Liver (tissue), 9 donors: ENCODE results near the gene GNB4. TPM values are rescaled to one million over a fixed set of nuclear protein-coding genes. Genes with fewer than 3 reads are reported as not detected.

ENCODE experiments used
- DNase-seq: peaks from one replicate; pipeline ENCODE4 v3.0.0-alpha.2; 2017; ENCODE audit warnings: low spot score
- H3K27ac ChIP-seq, 2 donors: one replicate each; pipeline ENCODE4 v1.7.0; 2013; ENCODE audit warnings: inconsistent platforms in 2 of 2, low read length in 2 of 2, control low read depth in 1 of 2, low read depth in 1 of 2, mild to moderate bottlenecking in 1 of 2
- H3K27me3 ChIP-seq, 4 donors: one replicate each; pipeline versions ENCODE4 v1.6.1 to v1.7.0; 2013; ENCODE audit warnings: low read length in 3 of 4, inconsistent platforms in 1 of 4, mild to moderate bottlenecking in 1 of 4, moderate library complexity in 1 of 4; ENCODE audit not compliant: control insufficient read depth in 4 of 4, insufficient read depth in 4 of 4
- H3K36me3 ChIP-seq, 4 donors: one replicate each; pipeline versions ENCODE4 v1.6.1 to v1.7.0; 2013; ENCODE audit warnings: low read length in 3 of 4, mild to moderate bottlenecking in 3 of 4, low read depth in 1 of 4, moderate library complexity in 1 of 4; ENCODE audit not compliant: control insufficient read depth in 4 of 4, insufficient read depth in 3 of 4
- H3K4me1 ChIP-seq, 4 donors: one replicate each; pipeline versions ENCODE4 v1.6.1 to v1.7.0; 2013; ENCODE audit warnings: low read length in 3 of 4, mild to moderate bottlenecking in 3 of 4, moderate library complexity in 1 of 4; ENCODE audit not compliant: control insufficient read depth in 4 of 4, insufficient read depth in 4 of 4
- H3K4me3 ChIP-seq, 3 donors: one replicate each; pipeline versions ENCODE4 v1.6.1 to v1.7.0; 2013; ENCODE audit warnings: low read length in 3 of 3, control low read depth in 1 of 3, low read depth in 1 of 3, mild to moderate bottlenecking in 1 of 3
- H3K9ac ChIP-seq, 2 donors: one replicate each; pipeline ENCODE4 v1.7.0; 2013; ENCODE audit warnings: low read length in 2 of 2, mild to moderate bottlenecking in 2 of 2, moderate library complexity in 2 of 2, control low read depth in 1 of 2, low read depth in 1 of 2
- H3K9me3 ChIP-seq, 4 donors: one replicate each; pipeline versions ENCODE4 v1.6.1 to v1.7.0; 2013; ENCODE audit warnings: low read length in 3 of 4; ENCODE audit not compliant: control insufficient read depth in 4 of 4
- FOXA1 ChIP-seq: IDR thresholded peaks from 2 replicates; pipeline ENCODE4 v1.6.1; 2016; ENCODE audit warnings: antibody characterized with exemption
- HNF4A ChIP-seq, 2 donors: conservative IDR thresholded peaks; 2 replicates each; pipeline ENCODE4 v1.6.1; 2016; ENCODE audit warnings: antibody characterized with exemption in 2 of 2, mild to moderate bottlenecking in 2 of 2
- HNF4G ChIP-seq: IDR thresholded peaks from 2 replicates; pipeline ENCODE4 v1.6.1; 2016; ENCODE audit warnings: antibody characterized with exemption
- NR2F2 ChIP-seq: IDR thresholded peaks from 2 replicates; pipeline ENCODE4 v1.6.1; 2016; ENCODE audit warnings: antibody characterized with exemption
- RAD21 ChIP-seq, 2 donors: IDR thresholded peaks; 2 replicates each; pipeline ENCODE4 v1.6.1; 2016; ENCODE audit warnings: antibody characterized with exemption in 2 of 2, mild to moderate bottlenecking in 2 of 2
- SP1 ChIP-seq: IDR thresholded peaks from 2 replicates; pipeline ENCODE4 v1.6.1; 2018; ENCODE audit warnings: antibody characterized with exemption, mild to moderate bottlenecking
- TAF1 ChIP-seq: conservative IDR thresholded peaks from 2 replicates; pipeline ENCODE4 v1.6.1; 2016; ENCODE audit warnings: antibody characterized with exemption, mild to moderate bottlenecking
- YY1 ChIP-seq: IDR thresholded peaks from 2 replicates; pipeline ENCODE4 v1.6.1; 2016; ENCODE audit warnings: antibody characterized with exemption, mild to moderate bottlenecking
- WGBS: extraction: QIAGEN DNeasy Blood & Tissue Kit; methylation state at CpG from one replicate; pipeline ENCODE4 v1.1.7; 2013; 5-methylcytosine and 5-hydroxymethylcytosine counted together
- polyA plus RNA-seq, 2 donors: library from polyadenylated mRNA; stranded (reverse) in 1 of 2; unstranded in 1 of 2; fragments of 200-250 nt in 1 of 2; fragments of >200 nt in 1 of 2; fragmentation: Nextera tagmentation in 1 of 2; extraction: Ambion mirVana in 1 of 2; gene quantifications; one replicate each; pipeline versions ENCODE4 v1.2.1 to v1.2.3, GENCODE V29; 2013 to 2015
- total RNA-seq, 2 donors: library from RNA; depleted of rRNA; stranded (reverse); fragments of >200 nt; gene quantifications; one replicate each; pipeline ENCODE4 v1.2.3, GENCODE V29; 2014
- TF ChIP-seq, protein P1 (sequence below): fragments of 150-350 bp; IDR thresholded peaks from 2 replicates; pipeline ENCODE4 v1.5.1; 2017; ENCODE audit warnings: improper control_type of control experiment, low read depth, low read length; ENCODE audit not compliant: missing input control
- TF ChIP-seq, protein P2 (sequence below): IDR thresholded peaks from 2 replicates; pipeline ENCODE4 v1.6.1; 2016; ENCODE audit warnings: antibody characterized with exemption, mild to moderate bottlenecking
- donor health status: healthy.
- donor health status: healthy.
- donor health status: healthy.
- donor health status: healthy.
- donor health status: healthy.

The GNB4 gene
- total and polyA plus RNA-seq, 4 donors, result 1.9 to 19.9 (median 5.1) TPM

DNA sequence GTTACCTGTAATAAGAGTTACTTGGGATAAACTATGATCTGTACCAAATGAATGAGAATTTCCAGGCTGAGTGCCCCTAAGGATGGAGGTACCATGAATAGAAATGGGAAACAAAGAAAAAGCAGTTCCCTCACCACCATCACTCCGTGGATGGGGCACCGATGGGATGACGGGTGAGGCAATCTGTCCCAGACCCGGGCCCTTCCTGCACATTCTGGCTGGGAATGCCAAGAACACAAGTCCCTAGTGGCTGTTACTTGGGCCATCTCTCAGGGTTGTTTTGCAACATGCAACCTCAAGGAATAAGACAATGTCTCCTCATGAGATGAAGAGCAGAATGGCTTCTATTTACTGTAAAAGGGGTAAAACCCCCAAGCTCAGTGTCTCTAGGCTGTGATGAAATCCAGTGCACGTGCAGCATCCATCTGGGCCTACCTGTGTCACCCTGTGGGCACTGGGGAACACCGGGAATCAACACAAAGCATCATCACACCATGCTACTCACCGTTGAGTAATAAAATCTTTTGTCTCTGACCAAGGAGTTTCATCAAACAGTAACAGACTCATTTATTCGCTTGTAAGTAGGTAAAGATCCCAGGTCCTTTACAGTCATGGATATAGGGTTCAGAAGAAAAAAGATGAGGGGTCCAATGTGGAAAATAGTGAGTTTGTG, 22.3 kb downstream of the GNB4 start:
- no peaks in the 10 kb centered on the region for H3K4me1 ChIP-seq
- H3K9me3 ChIP-seq, result no peaks in the 10 kb centered on the region
- H3K9ac ChIP-seq, result no peak overlapping the region
- H3K36me3 ChIP-seq, result no peaks in the 10 kb centered on the region
- no peak overlapping the region for H3K27ac ChIP-seq
- no peak overlapping the region for H3K4me3 ChIP-seq
- H3K27me3 ChIP-seq, result no peaks in the 10 kb centered on the region
- TF ChIP-seq HNF4G, result no peak
- no peak for TF ChIP-seq FOXA1
- no peak for TF ChIP-seq SP1
- TF ChIP-seq RAD21 (IDR thresholded peaks at IDR 0.05), result no peak
- TF ChIP-seq, protein P1, sequence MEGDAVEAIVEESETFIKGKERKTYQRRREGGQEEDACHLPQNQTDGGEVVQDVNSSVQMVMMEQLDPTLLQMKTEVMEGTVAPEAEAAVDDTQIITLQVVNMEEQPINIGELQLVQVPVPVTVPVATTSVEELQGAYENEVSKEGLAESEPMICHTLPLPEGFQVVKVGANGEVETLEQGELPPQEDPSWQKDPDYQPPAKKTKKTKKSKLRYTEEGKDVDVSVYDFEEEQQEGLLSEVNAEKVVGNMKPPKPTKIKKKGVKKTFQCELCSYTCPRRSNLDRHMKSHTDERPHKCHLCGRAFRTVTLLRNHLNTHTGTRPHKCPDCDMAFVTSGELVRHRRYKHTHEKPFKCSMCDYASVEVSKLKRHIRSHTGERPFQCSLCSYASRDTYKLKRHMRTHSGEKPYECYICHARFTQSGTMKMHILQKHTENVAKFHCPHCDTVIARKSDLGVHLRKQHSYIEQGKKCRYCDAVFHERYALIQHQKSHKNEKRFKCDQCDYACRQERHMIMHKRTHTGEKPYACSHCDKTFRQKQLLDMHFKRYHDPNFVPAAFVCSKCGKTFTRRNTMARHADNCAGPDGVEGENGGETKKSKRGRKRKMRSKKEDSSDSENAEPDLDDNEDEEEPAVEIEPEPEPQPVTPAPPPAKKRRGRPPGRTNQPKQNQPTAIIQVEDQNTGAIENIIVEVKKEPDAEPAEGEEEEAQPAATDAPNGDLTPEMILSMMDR, result no peak
- DNase-seq, result no peak
- WGBS, result 88% methylated on average over 8 of the region's 8 CpGs

DNA sequence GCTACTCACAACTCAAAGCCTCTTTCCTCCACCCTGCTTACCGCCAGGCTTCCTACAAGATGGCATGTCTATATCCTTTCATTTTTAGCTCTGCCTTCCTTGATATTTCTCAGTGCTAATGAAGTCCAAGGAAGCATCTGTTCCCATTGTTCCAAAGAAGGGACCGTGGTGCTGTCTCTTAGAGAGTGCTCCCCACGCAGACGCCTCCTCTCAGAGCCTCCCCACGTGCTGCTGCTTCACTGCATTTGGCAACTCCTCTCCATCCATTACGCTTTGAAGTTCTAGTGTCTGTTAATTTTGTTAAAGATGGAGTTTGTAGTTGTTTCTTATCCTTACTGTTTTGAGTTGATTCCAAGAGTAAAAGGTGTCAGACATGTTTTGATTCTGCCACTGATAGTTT, 26.2 kb downstream of the GNB4 start:
- TF ChIP-seq NR2F2 (no peak), FOXA1 (no peak)

DNA sequence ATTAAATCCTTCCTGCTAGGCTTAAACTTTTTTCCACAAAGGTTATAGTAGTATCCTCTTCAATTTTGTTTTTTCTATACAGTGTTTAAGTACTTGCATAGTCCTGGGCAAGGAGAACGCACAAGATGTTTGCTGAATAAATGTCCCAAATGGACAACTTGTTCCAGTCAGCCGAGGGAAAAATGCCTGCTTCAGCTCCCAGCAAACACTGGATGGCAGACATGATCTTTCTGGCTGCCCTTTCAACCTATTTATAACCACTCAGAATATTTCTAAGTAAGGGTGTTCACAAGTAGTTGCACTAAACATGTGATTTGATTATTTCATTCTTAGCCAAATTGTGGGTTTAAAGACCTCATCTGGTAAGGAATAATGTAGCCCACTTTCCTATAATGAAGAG, 29.8 kb downstream of the GNB4 start:
- 46% methylated on average over 2 of the region's 2 CpGs for WGBS
- TF ChIP-seq RAD21 (IDR thresholded peaks at IDR 0.05) (peak; percentile 69 to 77), TAF1 (no peak), HNF4A (conservative IDR thresholded peaks at IDR 0.05) (no peak), YY1 (no peak)
- TF ChIP-seq, protein P1, result peak; percentile 37
- TF ChIP-seq, protein P2, sequence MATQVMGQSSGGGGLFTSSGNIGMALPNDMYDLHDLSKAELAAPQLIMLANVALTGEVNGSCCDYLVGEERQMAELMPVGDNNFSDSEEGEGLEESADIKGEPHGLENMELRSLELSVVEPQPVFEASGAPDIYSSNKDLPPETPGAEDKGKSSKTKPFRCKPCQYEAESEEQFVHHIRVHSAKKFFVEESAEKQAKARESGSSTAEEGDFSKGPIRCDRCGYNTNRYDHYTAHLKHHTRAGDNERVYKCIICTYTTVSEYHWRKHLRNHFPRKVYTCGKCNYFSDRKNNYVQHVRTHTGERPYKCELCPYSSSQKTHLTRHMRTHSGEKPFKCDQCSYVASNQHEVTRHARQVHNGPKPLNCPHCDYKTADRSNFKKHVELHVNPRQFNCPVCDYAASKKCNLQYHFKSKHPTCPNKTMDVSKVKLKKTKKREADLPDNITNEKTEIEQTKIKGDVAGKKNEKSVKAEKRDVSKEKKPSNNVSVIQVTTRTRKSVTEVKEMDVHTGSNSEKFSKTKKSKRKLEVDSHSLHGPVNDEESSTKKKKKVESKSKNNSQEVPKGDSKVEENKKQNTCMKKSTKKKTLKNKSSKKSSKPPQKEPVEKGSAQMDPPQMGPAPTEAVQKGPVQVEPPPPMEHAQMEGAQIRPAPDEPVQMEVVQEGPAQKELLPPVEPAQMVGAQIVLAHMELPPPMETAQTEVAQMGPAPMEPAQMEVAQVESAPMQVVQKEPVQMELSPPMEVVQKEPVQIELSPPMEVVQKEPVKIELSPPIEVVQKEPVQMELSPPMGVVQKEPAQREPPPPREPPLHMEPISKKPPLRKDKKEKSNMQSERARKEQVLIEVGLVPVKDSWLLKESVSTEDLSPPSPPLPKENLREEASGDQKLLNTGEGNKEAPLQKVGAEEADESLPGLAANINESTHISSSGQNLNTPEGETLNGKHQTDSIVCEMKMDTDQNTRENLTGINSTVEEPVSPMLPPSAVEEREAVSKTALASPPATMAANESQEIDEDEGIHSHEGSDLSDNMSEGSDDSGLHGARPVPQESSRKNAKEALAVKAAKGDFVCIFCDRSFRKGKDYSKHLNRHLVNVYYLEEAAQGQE, result no peak
- Histone ChIP-seq H3K9ac (no peak overlapping the region), H3K4me1 (no peaks in the 10 kb centered on the region), H3K9me3 (no peaks in the 10 kb centered on the region), H3K27me3 (no peaks in the 10 kb centered on the region), H3K27ac (no peak overlapping the region), H3K4me3 (no peak overlapping the region), H3K36me3 (peaks cover 0 to 5% (median 1%) of the 10 kb centered on the region in 4 donors)
- DNase-seq, result no peak

More for the DNA sequence above, 26.2 kb downstream of the GNB4 start:
- Histone ChIP-seq H3K9ac (no peak overlapping the region), H3K27ac (no peak overlapping the region), H3K4me3 (no peak overlapping the region), H3K36me3 (peaks cover 0 to 3% (median 0%) of the 10 kb centered on the region in 4 donors), H3K27me3 (no peaks in the 10 kb centered on the region), H3K4me1 (no peaks in the 10 kb centered on the region), H3K9me3 (no peaks in the 10 kb centered on the region)
- 95% methylated on average over 6 of the region's 6 CpGs for WGBS
- no peak for DNase-seq
